Stomach smooth muscle (tissue), 2 donors: Measurements from ENCODE around the gene MSL3B.

ENCODE experiments used
- H3K27ac ChIP-seq: one replicate; pipeline ENCODE4 v1.7.0; 2013; ENCODE audit warnings: mild to moderate bottlenecking, low read length, inconsistent platforms
- H3K27me3 ChIP-seq, 2 donors: one replicate each; pipeline ENCODE4 v1.7.0; 2013; ENCODE audit warnings: low read length in 2 of 2; ENCODE audit not compliant: insufficient read depth in 2 of 2, control insufficient read depth in 1 of 2
- H3K36me3 ChIP-seq, 2 donors: one replicate each; pipeline ENCODE4 v1.7.0; 2013; ENCODE audit warnings: low read length in 2 of 2; ENCODE audit not compliant: control insufficient read depth in 2 of 2, insufficient read depth in 2 of 2
- H3K4me1 ChIP-seq: one replicate; pipeline ENCODE4 v1.7.0; 2013; ENCODE audit warnings: low read length; ENCODE audit not compliant: control insufficient read depth, insufficient read depth
- H3K4me3 ChIP-seq, 2 donors: one replicate each; pipeline ENCODE4 v1.7.0; 2013; ENCODE audit warnings: low read length in 2 of 2
- H3K9ac ChIP-seq, 2 donors: one replicate each; pipeline ENCODE4 v1.7.0; 2013; ENCODE audit warnings: low read length in 2 of 2, mild to moderate bottlenecking in 1 of 2
- H3K9me3 ChIP-seq, 2 donors: one replicate each; pipeline ENCODE4 v1.7.0; 2013; ENCODE audit warnings: low read length in 2 of 2; ENCODE audit not compliant: control insufficient read depth in 2 of 2
- donor health status: healthy.
- donor health status: Pancreatic carcinoma.

MSL3B gene

GRCh38 chr2:233832869-233833311 lies 35.3 kb downstream of the MSL3B start:
- Histone ChIP-seq H3K27me3 (no peaks in the 10 kb centered on the region), H3K4me1 (peaks cover 10% of the 10 kb centered on the region), H3K27ac (no peak overlapping the region), H3K9me3 (no peaks in the 10 kb centered on the region), H3K4me3 (no peak overlapping the region), H3K9ac (no peak overlapping the region), H3K36me3 (no peaks in the 10 kb centered on the region)

DNA sequence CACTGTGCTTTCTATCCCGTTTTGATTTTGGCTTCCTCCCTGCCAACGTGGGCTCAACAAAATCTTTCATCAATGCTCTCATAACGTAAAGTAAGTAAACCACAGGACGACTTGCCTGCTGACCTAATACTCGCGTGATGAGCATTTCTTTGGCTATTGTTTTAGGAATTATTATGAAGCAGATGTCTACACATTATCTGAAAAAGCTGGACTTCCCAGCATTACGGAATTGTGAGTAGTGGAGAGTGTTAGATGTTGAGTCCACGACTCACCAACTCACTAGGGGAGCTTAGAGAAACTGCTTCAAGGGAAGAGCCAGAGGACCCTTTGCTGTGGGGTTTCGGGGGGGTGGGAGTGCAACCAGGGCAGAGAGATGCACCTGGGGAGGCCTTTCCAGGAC lies 35.8 kb downstream of the MSL3B start:
- Histone ChIP-seq H3K9me3 (no peaks in the 10 kb centered on the region), H3K36me3 (no peaks in the 10 kb centered on the region), H3K27me3 (no peaks in the 10 kb centered on the region), H3K27ac (no peak overlapping the region), H3K4me1 (peaks cover 10% of the 10 kb centered on the region), H3K4me3 (no peak overlapping the region), H3K9ac (no peak overlapping the region)

DNA sequence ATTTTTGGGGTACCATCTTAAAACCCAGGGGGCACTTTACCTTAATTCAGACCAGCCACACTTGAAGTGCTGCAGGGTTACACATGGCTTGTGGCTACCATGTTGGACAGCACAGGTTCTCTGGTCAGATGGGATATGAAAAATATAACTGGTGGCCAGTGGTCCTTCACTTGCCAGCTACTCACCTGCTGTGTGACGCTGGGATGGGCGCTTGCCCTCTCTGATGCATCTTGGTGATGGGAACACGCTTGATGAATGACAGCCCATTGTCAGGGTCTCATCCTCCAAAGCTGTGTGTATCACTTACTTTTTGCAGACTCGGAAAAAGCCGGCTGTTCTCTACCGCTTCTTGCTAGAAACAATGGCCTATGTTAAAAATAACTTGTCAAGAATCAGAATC lies 36.3 kb downstream of the MSL3B start:
- Histone ChIP-seq H3K4me1 (peaks cover 10% of the 10 kb centered on the region), H3K9me3 (no peaks in the 10 kb centered on the region), H3K27ac (no peak overlapping the region), H3K27me3 (no peaks in the 10 kb centered on the region), H3K36me3 (no peaks in the 10 kb centered on the region), H3K4me3 (no peak overlapping the region), H3K9ac (no peak overlapping the region)

GRCh38 chr2:233831011-233831721 lies 37.0 kb downstream of the MSL3B start:
- Histone ChIP-seq H3K36me3 (no peaks in the 10 kb centered on the region), H3K27ac (no peak overlapping the region), H3K9ac (no peak overlapping the region), H3K27me3 (no peaks in the 10 kb centered on the region), H3K4me3 (no peak overlapping the region), H3K4me1 (peaks cover 10% of the 10 kb centered on the region), H3K9me3 (no peaks in the 10 kb centered on the region)

GRCh38 chr2:233830111-233830802 lies 37.9 kb downstream of the MSL3B start:
- H3K9ac ChIP-seq: no peak overlapping the region
- no peak overlapping the region for H3K4me3 ChIP-seq
- no peaks in the 10 kb centered on the region for H3K27me3 ChIP-seq
- peaks cover 10% of the 10 kb centered on the region for H3K4me1 ChIP-seq
- no peaks in the 10 kb centered on the region for H3K9me3 ChIP-seq
- no peak overlapping the region for H3K27ac ChIP-seq
- H3K36me3 ChIP-seq: no peaks in the 10 kb centered on the region

DNA sequence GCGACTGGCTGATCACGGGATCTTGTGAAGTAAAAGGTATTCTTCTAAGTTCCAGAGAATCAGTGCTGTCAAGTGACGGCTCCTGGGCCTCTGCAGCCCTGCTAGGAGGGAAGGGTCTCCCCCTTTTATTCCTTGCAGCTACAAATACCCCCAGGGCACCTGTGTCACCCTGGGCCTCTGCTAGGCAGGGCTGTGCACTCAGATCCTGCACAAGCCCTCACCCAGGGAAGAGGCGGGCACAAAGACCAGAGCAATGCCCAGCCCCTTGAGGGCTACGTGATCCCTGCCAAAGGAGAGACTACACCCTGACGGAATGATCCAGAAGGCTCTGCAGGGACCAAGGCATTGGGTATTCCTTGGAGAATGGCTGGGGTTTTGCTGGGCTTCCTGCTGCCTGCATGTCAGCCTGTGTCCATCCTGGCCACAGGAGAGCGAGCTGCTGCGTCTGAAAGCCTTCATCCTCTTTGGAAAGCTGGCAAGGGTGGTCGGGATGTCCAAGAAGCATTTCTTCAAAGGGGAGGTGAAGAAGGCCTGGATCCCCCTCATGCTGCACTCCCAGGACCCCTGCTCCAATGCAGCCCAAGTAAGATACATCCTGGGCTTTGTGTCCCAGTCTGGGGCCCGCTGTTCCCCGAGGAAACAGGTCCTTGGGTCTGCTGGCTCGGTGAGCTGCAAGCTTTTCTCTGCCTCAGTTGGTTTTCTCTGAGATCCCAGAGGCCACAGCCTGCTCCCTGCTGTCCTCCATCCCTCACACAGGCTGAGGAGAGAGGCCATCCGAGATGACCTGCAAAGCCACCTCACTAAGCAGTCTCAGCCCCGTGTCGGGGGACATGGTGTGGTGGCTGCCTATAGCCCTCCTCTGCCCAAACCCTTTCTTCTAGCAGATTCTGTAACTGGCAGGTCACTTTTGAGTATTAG lies 38.7 kb downstream of the MSL3B start:
- H3K27ac ChIP-seq: no peak overlapping the region
- no peak overlapping the region for H3K4me3 ChIP-seq
- H3K9me3 ChIP-seq: no peaks in the 10 kb centered on the region
- no peaks in the 10 kb centered on the region for H3K27me3 ChIP-seq
- H3K4me1 ChIP-seq: peaks cover 10% of the 10 kb centered on the region
- no peaks in the 10 kb centered on the region for H3K36me3 ChIP-seq
- H3K9ac ChIP-seq: no peak overlapping the region

DNA sequence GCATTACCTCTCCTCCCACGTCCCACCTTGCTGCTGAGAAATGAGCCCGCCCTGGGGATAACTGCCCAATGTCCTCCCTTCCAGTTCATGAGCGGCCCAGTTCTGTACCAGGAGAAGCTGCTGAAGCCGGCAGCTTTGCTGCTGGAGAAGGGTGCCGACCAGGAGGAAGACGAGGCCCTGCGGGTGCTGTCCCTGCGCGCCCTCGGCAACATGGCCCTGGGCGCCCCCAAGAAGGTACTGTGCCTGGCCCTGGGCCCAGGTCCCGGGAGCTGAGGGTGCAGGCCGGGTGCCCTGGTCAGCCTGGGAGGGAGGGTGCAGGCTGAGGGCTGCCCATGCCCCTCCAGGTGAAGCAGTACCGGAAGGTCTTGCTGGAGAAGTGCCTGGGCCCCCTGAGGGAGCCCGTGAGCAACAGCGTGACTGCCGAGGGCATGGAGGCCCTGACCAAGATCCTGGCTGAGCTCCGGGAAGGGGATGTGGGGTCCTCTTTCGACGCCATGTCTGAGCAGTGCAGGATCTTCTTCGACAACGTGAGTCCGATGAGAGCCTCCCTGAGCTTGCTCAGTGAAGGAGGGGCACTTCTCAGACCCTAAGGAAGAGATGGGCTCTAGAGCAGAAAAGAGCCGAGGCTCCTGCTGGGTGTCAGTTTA lies 39.5 kb downstream of the MSL3B start:
- Histone ChIP-seq H3K9ac (no peak overlapping the region), H3K36me3 (no peaks in the 10 kb centered on the region), H3K9me3 (no peaks in the 10 kb centered on the region), H3K4me1 (peaks cover 8% of the 10 kb centered on the region), H3K4me3 (no peak overlapping the region), H3K27me3 (no peaks in the 10 kb centered on the region), H3K27ac (no peak overlapping the region)

GRCh38 chr2:233824373-233824772 lies 43.8 kb downstream of the MSL3B start:
- Histone ChIP-seq H3K4me3 (no peak overlapping the region), H3K4me1 (no peaks in the 10 kb centered on the region), H3K27me3 (peaks cover 0 to 2% of the 10 kb centered on the region in 2 donors), H3K9me3 (no peaks in the 10 kb centered on the region), H3K36me3 (no peaks in the 10 kb centered on the region), H3K9ac (no peak overlapping the region), H3K27ac (no peak overlapping the region)

GRCh38 chr2:233823731-233824121 lies 44.5 kb downstream of the MSL3B start:
- H3K27me3 ChIP-seq: peaks cover 0 to 2% of the 10 kb centered on the region in 2 donors
- no peaks in the 10 kb centered on the region for H3K36me3 ChIP-seq
- no peak overlapping the region for H3K27ac ChIP-seq
- H3K9me3 ChIP-seq: no peaks in the 10 kb centered on the region
- H3K4me3 ChIP-seq: no peak overlapping the region
- no peaks in the 10 kb centered on the region for H3K4me1 ChIP-seq
- no peak overlapping the region for H3K9ac ChIP-seq
